K562 (cell line): ENCODE results near the gene COL9A2. TPM values are rescaled to one million over a fixed set of nuclear protein-coding genes. Genes with fewer than 3 reads are reported as not detected.

ENCODE experiments used
- ATAC-seq: fragments of 200-7000 bp; cut with Tn5 transposase; 3 replicates; pipeline ENCODE4 v1.9.1; 2020; ENCODE audit warnings: moderate library complexity
- BruUV-seq: library from RNA; stranded (reverse); fragments of 400-500 nt; replicated peaks from 2 replicates; lab custom pipeline; 2021; lab: Mats Ljungman, UMichigan
- CTCF ChIA-PET: fragments of 300-600 bp; formaldehyde crosslinking; extraction: SDS; loops from one replicate; lab custom pipeline; 2021; ENCODE audit warnings: low intra/inter-chr PET ratio; lab: Yijun Ruan, JAX
- POLR2A ChIA-PET: fragments of 300-600, 350-650 bp; sonication (Branson Sonifier 250); formaldehyde crosslinking; extraction: SDS; loops from one replicate; lab custom pipeline; 2021; ENCODE audit warnings: antibody characterized with exemption, inconsistent platforms; lab: Yijun Ruan, JAX
- DNase-seq, 4 experiments: peaks; one replicate each; pipeline versions ENCODE4 v3.0.0 to v3.0.0-alpha.2; 2011 to 2018; ENCODE audit warnings: low spot score in 3 of 4, mixed read lengths in 3 of 4; ENCODE audit errors: extremely low read depth in 1 of 4
- FAIRE-seq: peaks from 2 replicates; lab custom pipeline; 2011; peaks lifted over from hg19 to GRCh38; lab: Jason Lieb, UNC
- H2AFZ ChIP-seq: 2 replicates; pipeline ENCODE4 v1.6.0; 2011; ENCODE audit warnings: low read depth, low read length, control low read depth, inconsistent platforms
- H3K27ac ChIP-seq: fragments of 200-600 bp; 3 replicates; pipeline ENCODE4 v1.8.0; 2011; ENCODE audit warnings: low read depth, mild to moderate bottlenecking, control low read depth, inconsistent platforms, low read length, moderate library complexity, mixed read lengths; ENCODE audit errors: extremely low read depth
- H3K27me3 ChIP-seq, 2 experiments: fragments of 300-600 bp in 1 of 2; 2 replicates in 1 of 2; 3 replicates in 1 of 2; pipeline versions ENCODE4 v1.6.0 to v1.8.0; 2011; ENCODE audit warnings: inconsistent platforms in 2 of 2, low read length in 2 of 2, mild to moderate bottlenecking in 1 of 2, mixed read lengths in 1 of 2, moderate library complexity in 1 of 2; ENCODE audit not compliant: control insufficient read depth in 2 of 2, insufficient read depth in 2 of 2
- H3K36me3 ChIP-seq: fragments of 300-600 bp; 3 replicates; pipeline ENCODE4 v1.8.0; 2011; ENCODE audit warnings: mild to moderate bottlenecking, low read length, inconsistent platforms; ENCODE audit not compliant: control insufficient read depth, insufficient read depth
- H3K4me1 ChIP-seq, 2 experiments: fragments of 200-600 bp in 1 of 2; replicated peaks in 1 of 2; 2 replicates in 1 of 2; 3 replicates in 1 of 2; pipeline versions ENCODE4 v1.5.1 to v1.8.0; 2011; ENCODE audit warnings: inconsistent platforms in 2 of 2, low read length in 2 of 2, mild to moderate bottlenecking in 1 of 2, mixed read lengths in 1 of 2, moderate library complexity in 1 of 2; ENCODE audit not compliant: control insufficient read depth in 2 of 2, insufficient read depth in 2 of 2
- H3K4me2 ChIP-seq: 2 replicates; pipeline ENCODE4 v1.6.1; 2011; ENCODE audit warnings: low read length, control low read depth, inconsistent platforms, mixed read lengths; ENCODE audit not compliant: insufficient read depth
- H3K4me3 ChIP-seq: fragments of 200-600 bp; sonication (generic), shearing (Covaris generic); 2 replicates; pipeline ENCODE4 v1.5.1; 2016; ENCODE audit warnings: control low read depth, inconsistent platforms
- H3K79me2 ChIP-seq: fragments of 200-600 bp; 3 replicates; pipeline ENCODE4 v1.8.0; 2011; ENCODE audit warnings: low read length, inconsistent platforms; ENCODE audit not compliant: control insufficient read depth, insufficient read depth
- H3K9ac ChIP-seq, 2 experiments: 2 replicates each; pipeline versions ENCODE4 v1.6.0 to v1.6.1; 2011; ENCODE audit warnings: low read depth in 2 of 2, low read length in 2 of 2, control low read depth in 1 of 2, inconsistent platforms in 1 of 2, mild to moderate bottlenecking in 1 of 2, mixed read lengths in 1 of 2; ENCODE audit not compliant: insufficient read depth in 1 of 2
- H3K9me1 ChIP-seq: one replicate; pipeline ENCODE4 v1.6.0; 2011; ENCODE audit warnings: inconsistent platforms, mild to moderate bottlenecking, low read length, moderate library complexity; ENCODE audit not compliant: control insufficient read depth, insufficient read depth
- H3K9me3 ChIP-seq: replicated peaks from 2 replicates; pipeline ENCODE4 v1.5.1; 2011; ENCODE audit warnings: low read depth, low read length, inconsistent platforms; ENCODE audit not compliant: control insufficient read depth, insufficient read depth
- H4K20me1 ChIP-seq: replicated peaks from 2 replicates; pipeline ENCODE4 v1.6.1; 2011; ENCODE audit warnings: low read length, inconsistent platforms, mixed read lengths; ENCODE audit not compliant: control insufficient read depth, insufficient read depth
- CXXC5 ChIP-seq: fragments of 250-450 bp; sonication (Bioruptor Pico); IDR thresholded peaks from 2 replicates; pipeline ENCODE4 v1.8.0; 2022; ENCODE audit warnings: inconsistent platforms, mild to moderate bottlenecking, moderate library complexity
- NR2C1 ChIP-seq, 2 experiments: fragments of 450-650 bp; IDR thresholded peaks; 2 replicates each; pipeline ENCODE4 v1.6.1; 2017; ENCODE audit warnings: mild to moderate bottlenecking in 2 of 2, antibody characterized with exemption in 1 of 2, inconsistent platforms in 1 of 2, missing compliant biosample characterization in 1 of 2, missing genetic modification characterization in 1 of 2
- WGBS: fragments of 100-300 bp; shearing (Covaris generic); methylation state at CpG from one replicate; pipeline ENCODE4 v1.1.6; 2016; ENCODE audit warnings: low coverage, mixed read lengths; ENCODE audit not compliant: insufficient coverage; ENCODE audit errors: missing lambda C conversion rate; 5-methylcytosine and 5-hydroxymethylcytosine counted together
- in situ Hi-C: fragments of 300-500 bp; cut with MboI; formaldehyde crosslinking; loops from 4 replicates; pipeline ENCODE4 v1.15.0; 2018; ENCODE audit warnings: inconsistent platforms, mixed read lengths
- intact Hi-C: fragments of 100-400 bp; cut with micrococcal nuclease; formaldehyde crosslinking; loops from 2 replicates; pipeline ENCODE4 v1.14.2; 2022
- polyA plus RNA-seq, 8 experiments: library from polyadenylated mRNA; depleted of rRNA in 4 of 8; stranded (reverse) in 5 of 8; unstranded in 3 of 8; fragments of >200 nt; fragmentation: Nextera tagmentation in 2 of 8; fragmentation: Illumina TruSeq in 1 of 8; extraction: Ambion mirVana in 2 of 8; extraction: Trizol in 1 of 8; gene quantifications; 2 replicates each; pipeline versions ENCODE4 v1.2.1 to v1.2.3, GENCODE V29; 2011 to 2014; ENCODE audit warnings: inconsistent platforms in 1 of 8, missing spikeins in 1 of 8
- total RNA-seq, 7 experiments: library from RNA; depleted of rRNA in 6 of 7; stranded (reverse); fragments of >200 nt in 6 of 7; fragmentation: Illumina TruSeq in 2 of 7; extraction: Trizol in 2 of 7; gene quantifications; 2 replicates each; pipeline versions ENCODE4 v1.2.1 to v1.2.3, GENCODE V29; 2011 to 2021; ENCODE audit warnings: low replicate concordance in 1 of 7
- TF ChIP-seq, protein P1 (sequence below): fragments of 250-450 bp; sonication (Bioruptor Pico); IDR thresholded peaks from 2 replicates; pipeline ENCODE4 v1.8.0; 2022; ENCODE audit warnings: inconsistent platforms

COL9A2 gene
- total and polyA plus RNA-seq, 9 of the 15 experiments (the other 6 are each of a cell fraction or from before 2014, with no cell fraction given): 0.03 to 2.2 (median 0.31) TPM

DNA sequence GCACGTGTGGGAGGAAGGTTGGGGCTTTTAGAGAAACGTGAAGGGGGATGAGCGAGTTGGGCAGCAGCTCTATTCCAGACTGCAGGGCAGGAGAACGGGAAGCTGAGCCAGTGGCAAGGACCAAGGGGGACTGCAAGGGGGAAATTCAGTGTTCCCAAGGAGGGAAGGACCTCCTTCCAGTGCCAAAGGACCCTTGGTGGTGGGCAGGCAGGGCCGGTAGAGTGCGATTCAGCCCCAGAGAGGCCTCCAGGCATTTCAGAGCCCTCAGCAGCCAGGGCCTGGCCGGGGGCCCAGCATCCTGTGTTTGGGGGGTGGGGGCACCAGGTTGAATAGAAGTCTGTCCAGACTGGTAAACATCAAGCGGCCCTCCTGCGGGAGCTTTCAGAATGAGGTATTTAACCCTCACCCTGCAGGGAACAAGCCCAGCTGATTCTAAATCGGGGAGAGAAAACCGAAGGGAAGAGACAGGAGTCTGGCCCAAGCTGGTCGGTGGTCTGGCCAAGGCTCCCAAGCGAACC lies 2.3 kb downstream of the COL9A2 start:
- in situ Hi-C loops: no loop called here
- Histone ChIP-seq H3K4me2 (peak overlapping the region; percentile 56), H3K9me1 (no peaks in the 10 kb centered on the region), H4K20me1 (no peaks in the 10 kb centered on the region), H3K27me3 (no peaks in the 10 kb centered on the region), H3K79me2 (no peaks in the 10 kb centered on the region), H3K27ac (peak overlapping the region; percentile 31; the same call in 1 of the 3 replicates), H3K4me1 (peaks cover 36 to 67% of the 10 kb centered on the region in 2 experiments), H3K4me3 (no peak overlapping the region), H3K9ac (peak overlapping the region; percentile 49 to 89; a peak in 3 of 4 replicates), H3K36me3 (no peaks in the 10 kb centered on the region)
- no TSS peak for BruUV-seq
- ChIA-PET CTCF (interaction anchor here (0.5 to 2.1 kb wide), 2 partner anchors 90 to 158 kb away, joined by 3 to 8 read pairs; no protein-coding TSS in a partner anchor), POLR2A (interaction anchor here (0.5 to 1.6 kb wide), 15 partner anchors 9 to 1338 kb away, joined by 3 to 12 read pairs (median 3); no protein-coding TSS in a partner anchor)
- DNase-seq (no peak), ATAC-seq (peak; percentile 18)
- WGBS: 72% methylated on average over 11 of the region's 13 CpGs
- TF ChIP-seq, protein P1, sequence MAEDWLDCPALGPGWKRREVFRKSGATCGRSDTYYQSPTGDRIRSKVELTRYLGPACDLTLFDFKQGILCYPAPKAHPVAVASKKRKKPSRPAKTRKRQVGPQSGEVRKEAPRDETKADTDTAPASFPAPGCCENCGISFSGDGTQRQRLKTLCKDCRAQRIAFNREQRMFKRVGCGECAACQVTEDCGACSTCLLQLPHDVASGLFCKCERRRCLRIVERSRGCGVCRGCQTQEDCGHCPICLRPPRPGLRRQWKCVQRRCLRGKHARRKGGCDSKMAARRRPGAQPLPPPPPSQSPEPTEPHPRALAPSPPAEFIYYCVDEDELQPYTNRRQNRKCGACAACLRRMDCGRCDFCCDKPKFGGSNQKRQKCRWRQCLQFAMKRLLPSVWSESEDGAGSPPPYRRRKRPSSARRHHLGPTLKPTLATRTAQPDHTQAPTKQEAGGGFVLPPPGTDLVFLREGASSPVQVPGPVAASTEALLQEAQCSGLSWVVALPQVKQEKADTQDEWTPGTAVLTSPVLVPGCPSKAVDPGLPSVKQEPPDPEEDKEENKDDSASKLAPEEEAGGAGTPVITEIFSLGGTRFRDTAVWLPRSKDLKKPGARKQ (CRISPR knock-in tag): peak; percentile 44; the same call in 1 of the 2 replicates
- TF ChIP-seq NR2C1 (IDR thresholded peaks at IDR 0.05) (no peak), NR2C1 (tag; IDR thresholded peaks at IDR 0.05) (0 out of 2 replicates have a peak, but pooled peaks have one; percentile 9), CXXC5 (no peak)
- TF ChIP-seq, all 486 proteins: peak for 2
- Histone ChIP-seq H3K9me3 (no peaks in the 10 kb centered on the region), H2AFZ (peak overlapping the region; percentile 98)
- intact Hi-C loops: loop anchor here (5.0 kb wide), 1 partner anchor 88 kb away; no protein-coding TSS in a partner anchor
- FAIRE-seq: no peak
